Esophagus squamous epithelium (tissue), 5 donors: ENCODE measurements around the gene TRIM40. TPM values are rescaled to one million over a fixed set of nuclear protein-coding genes. Genes with fewer than 3 reads are reported as not detected.
"Not testable (repeated sequence)": the region's sequence is repeated elsewhere in the genome, so short reads cannot be mapped to it uniquely, and the experiment has no call there.

ENCODE experiments used
- DNase-seq: peaks from one replicate; lab custom pipeline; 2025; lab: John Stamatoyannopoulos, UW
- H3K27ac ChIP-seq, 4 donors: fragments of 200-600 bp; sonication (generic); one replicate each; pipeline ENCODE4 v1.5.1; 2016 to 2019; ENCODE audit warnings: mild to moderate bottlenecking in 1 of 4
- H3K27me3 ChIP-seq, 4 donors: fragments of 200-600 bp; sonication (generic); 1 replicate in 3 of 4; 2 replicates in 1 of 4; pipeline versions ENCODE4 v1.5.1 to v1.6.0; 2017 to 2021; ENCODE audit warnings: antibody characterized with exemption in 1 of 4
- H3K36me3 ChIP-seq, 3 donors: fragments of 200-600 bp; sonication (generic); one replicate each; pipeline ENCODE4 v1.5.1; 2016 to 2019
- H3K4me1 ChIP-seq, 3 donors: fragments of 200-600 bp; sonication (generic); one replicate each; pipeline ENCODE4 v1.5.1; 2017 to 2019
- H3K4me3 ChIP-seq, 4 donors: fragments of 200-600 bp; sonication (generic); 1 replicate in 3 of 4; 2 replicates in 1 of 4; pipeline ENCODE4 v1.5.1; 2016 to 2019; ENCODE audit warnings: mild to moderate bottlenecking in 2 of 4, moderate library complexity in 1 of 4
- H3K9me3 ChIP-seq, 3 donors: fragments of 200-600 bp; sonication (generic); one replicate each; pipeline ENCODE4 v1.5.1; 2016 to 2019
- POLR2A ChIP-seq, 4 donors: fragments of 450-650 bp; IDR thresholded peaks; one replicate each; pipeline ENCODE4 v1.6.1; 2017; ENCODE audit warnings: antibody characterized with exemption in 4 of 4, mild to moderate bottlenecking in 4 of 4, moderate library complexity in 3 of 4
- WGBS, 2 donors: methylation state at CpG; one replicate each; pipeline ENCODE4 v1.1.5; 2018; 5-methylcytosine and 5-hydroxymethylcytosine counted together
- intact Hi-C: fragments of 100-400 bp; cut with DNase I; formaldehyde crosslinking; loops from one replicate; pipeline ENCODE4 v1.15.0; 2022
- total RNA-seq, 4 donors: library from RNA; depleted of rRNA; stranded (reverse); fragments of >200 nt; gene quantifications; one replicate each; pipeline ENCODE4 v1.1.0, GENCODE V29; 2016
- TF ChIP-seq, protein P1 (sequence below), 6 experiments: fragments of 450-650 bp in 4 of 6; fragments of 200-600 bp in 2 of 6; sonication (generic) in 2 of 6; IDR thresholded peaks; one replicate each; pipeline ENCODE4 v1.5.1; 2016 to 2019; ENCODE audit warnings: antibody characterized with exemption in 6 of 6, mild to moderate bottlenecking in 4 of 6, moderate library complexity in 4 of 6
- donor health status: DM: yes; HTN: yes; CAD: no.

Gene TRIM40
- total RNA-seq, 4 donors from 2014 or later, result not detected

- TF ChIP-seq, protein P1, sequence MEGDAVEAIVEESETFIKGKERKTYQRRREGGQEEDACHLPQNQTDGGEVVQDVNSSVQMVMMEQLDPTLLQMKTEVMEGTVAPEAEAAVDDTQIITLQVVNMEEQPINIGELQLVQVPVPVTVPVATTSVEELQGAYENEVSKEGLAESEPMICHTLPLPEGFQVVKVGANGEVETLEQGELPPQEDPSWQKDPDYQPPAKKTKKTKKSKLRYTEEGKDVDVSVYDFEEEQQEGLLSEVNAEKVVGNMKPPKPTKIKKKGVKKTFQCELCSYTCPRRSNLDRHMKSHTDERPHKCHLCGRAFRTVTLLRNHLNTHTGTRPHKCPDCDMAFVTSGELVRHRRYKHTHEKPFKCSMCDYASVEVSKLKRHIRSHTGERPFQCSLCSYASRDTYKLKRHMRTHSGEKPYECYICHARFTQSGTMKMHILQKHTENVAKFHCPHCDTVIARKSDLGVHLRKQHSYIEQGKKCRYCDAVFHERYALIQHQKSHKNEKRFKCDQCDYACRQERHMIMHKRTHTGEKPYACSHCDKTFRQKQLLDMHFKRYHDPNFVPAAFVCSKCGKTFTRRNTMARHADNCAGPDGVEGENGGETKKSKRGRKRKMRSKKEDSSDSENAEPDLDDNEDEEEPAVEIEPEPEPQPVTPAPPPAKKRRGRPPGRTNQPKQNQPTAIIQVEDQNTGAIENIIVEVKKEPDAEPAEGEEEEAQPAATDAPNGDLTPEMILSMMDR (IDR thresholded peaks at IDR 0.05), result no peak
- no peak for TF ChIP-seq POLR2A (IDR thresholded peaks at IDR 0.05)
- H3K27me3 ChIP-seq, result peaks cover 0 to 81% (median 3%) of the 10 kb centered on the region in 4 donors
- 42 to 54% methylated on average over 1 of the region's 1 CpG for WGBS, 2 donors
Measured at GRCh38 chr6:30113841-30114240, 22.1 kb upstream of the TRIM40 start.

GRCh38 chr6:30116724-30117123 is 19.2 kb upstream of the TRIM40 start:
- intact Hi-C loops, result no loop called here
- WGBS, 2 donors, result 64 to 75% methylated on average over 5 to 6 of the region's 6 CpGs
- Histone ChIP-seq H3K36me3 (no peaks in the 10 kb centered on the region), H3K4me3 (no peak overlapping the region), H3K27me3 (peaks cover 0 to 61% (median 0%) of the 10 kb centered on the region in 4 donors), H3K9me3 (no peaks in the 10 kb centered on the region), H3K27ac (no peak overlapping the region), H3K4me1 (no peaks in the 10 kb centered on the region)
- no peak for TF ChIP-seq POLR2A (IDR thresholded peaks at IDR 0.05)
- TF ChIP-seq, protein P1 (IDR thresholded peaks at IDR 0.05), result no peak
- DNase-seq, result no peak

More at GRCh38 chr6:30113841-30114240, 22.1 kb upstream of the TRIM40 start:
- H3K27ac ChIP-seq, result no peak overlapping the region
- no peaks in the 10 kb centered on the region for H3K36me3 ChIP-seq
- intact Hi-C loops, result no loop called here
- no peak overlapping the region for H3K4me3 ChIP-seq
- no peaks in the 10 kb centered on the region for H3K4me1 ChIP-seq
- no peaks in the 10 kb centered on the region for H3K9me3 ChIP-seq
- no peak for DNase-seq

DNA sequence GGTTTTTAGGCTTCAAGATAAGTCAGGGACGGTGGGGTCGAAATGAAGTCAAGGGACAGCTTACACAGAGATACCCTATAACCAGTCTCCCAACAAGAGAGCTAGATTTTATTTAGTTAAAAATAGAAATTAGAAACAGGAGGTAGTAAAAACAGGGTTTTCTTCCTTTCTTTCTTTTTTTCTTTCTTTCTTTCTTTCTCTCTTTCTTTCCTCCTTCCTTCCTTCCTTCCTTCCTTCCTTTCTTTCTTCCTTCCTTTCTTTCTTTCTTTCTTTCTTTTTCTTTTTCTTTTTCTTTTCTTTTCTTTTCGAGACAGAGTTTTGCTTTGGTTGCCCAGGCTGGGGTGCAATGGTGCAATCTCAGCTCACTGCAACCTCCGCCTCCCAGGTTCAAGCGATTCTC is 17.2 kb upstream of the TRIM40 start:
- H3K4me1 ChIP-seq, H3K4me3 ChIP-seq, intact Hi-C loops, DNase-seq, H3K27ac ChIP-seq, H3K9me3 ChIP-seq, H3K36me3 ChIP-seq: not testable (repeated sequence)
- peaks cover 0 to 46% (median 0%) of the 10 kb centered on the region in 4 donors for H3K27me3 ChIP-seq
- WGBS, 2 donors, result 83 to 97% methylated on average over 3 to 5 of the region's 5 CpGs

DNA sequence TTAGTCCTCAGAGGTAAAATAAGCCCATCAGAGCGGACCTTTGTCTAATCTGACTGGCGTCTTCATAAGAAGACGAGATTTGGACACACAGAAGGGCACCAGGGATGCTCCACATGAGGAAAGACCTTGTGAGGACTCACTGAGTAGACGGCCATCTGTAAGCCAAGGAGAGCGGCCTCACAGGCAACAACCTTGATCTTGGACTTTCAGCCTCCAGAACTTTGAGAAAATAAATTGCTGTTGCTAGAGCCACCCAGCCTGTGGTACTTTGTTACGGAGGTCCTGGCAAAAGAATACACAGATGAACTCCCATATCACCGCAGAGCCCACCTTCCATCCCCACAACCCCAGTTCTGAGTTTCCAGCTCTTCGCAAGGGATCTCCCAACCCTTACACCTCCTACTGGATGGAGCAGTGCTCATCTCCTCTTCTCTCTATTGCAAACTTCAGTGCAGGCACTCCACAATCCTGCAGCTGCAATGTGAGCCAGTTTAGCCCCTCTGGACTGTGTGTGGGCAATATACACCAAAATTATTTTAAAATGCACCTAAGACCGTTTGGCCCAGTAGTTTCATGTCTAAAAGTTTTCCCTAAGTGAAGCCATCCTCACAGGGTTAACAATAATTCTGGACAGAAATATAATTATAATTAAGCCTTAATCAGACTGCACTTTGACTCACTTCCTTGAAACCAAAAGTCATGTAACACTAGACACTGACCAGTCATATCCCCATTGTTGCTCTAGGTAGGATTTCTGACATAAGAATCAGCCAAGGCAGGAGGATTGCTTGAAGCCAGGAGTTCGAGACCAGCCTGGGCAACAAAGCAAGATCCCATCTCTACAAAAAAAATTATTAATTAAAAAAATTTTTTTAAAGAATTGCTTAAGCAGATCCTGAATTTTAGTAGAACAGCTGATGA is 14.2 kb upstream of the TRIM40 start:
- no peaks in the 10 kb centered on the region for H3K36me3 ChIP-seq
- no peak for TF ChIP-seq POLR2A (IDR thresholded peaks at IDR 0.05)
- TF ChIP-seq, protein P1 (IDR thresholded peaks at IDR 0.05), result no peak
- peaks cover 0 to 4% (median 0%) of the 10 kb centered on the region in 3 donors for H3K4me1 ChIP-seq
- H3K27me3 ChIP-seq, result peaks cover 0 to 34% (median 0%) of the 10 kb centered on the region in 4 donors
- 68 to 75% methylated on average over 10 of the region's 10 CpGs for WGBS, 2 donors
- H3K4me3 ChIP-seq, result no peak overlapping the region
- no peak overlapping the region for H3K27ac ChIP-seq
- no peak for DNase-seq
- intact Hi-C loops, result no loop called here
- no peaks in the 10 kb centered on the region for H3K9me3 ChIP-seq

DNA sequence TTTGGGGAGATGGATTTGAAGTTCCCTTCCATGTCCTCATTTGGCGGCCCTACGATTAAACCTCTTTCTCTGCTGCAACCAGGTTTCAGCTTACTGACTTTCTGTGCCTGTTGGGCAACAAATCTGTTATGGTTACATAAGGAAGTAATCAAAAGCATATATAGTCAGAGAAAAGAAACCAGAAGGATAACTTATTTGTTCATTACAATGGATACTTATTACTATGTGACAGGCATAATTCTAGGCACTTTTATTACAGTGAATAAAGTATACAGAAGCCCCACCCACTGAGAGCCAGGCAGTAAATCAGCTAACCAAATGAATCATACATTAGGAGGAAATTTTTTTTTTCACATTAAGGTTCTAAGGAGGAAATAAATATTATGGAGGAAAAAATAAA is 13.4 kb upstream of the TRIM40 start:
- DNase-seq, result no peak
- no peak for TF ChIP-seq POLR2A (IDR thresholded peaks at IDR 0.05)
- TF ChIP-seq, protein P1 (IDR thresholded peaks at IDR 0.05), result no peak
- no peak overlapping the region for H3K27ac ChIP-seq
- WGBS, 2 donors, result 33 to 49% methylated on average over 2 of the region's 2 CpGs
- H3K36me3 ChIP-seq, result no peaks in the 10 kb centered on the region
- peaks cover 0 to 10% (median 2%) of the 10 kb centered on the region in 3 donors for H3K4me1 ChIP-seq
- H3K4me3 ChIP-seq, result no peak overlapping the region
- H3K9me3 ChIP-seq, result no peaks in the 10 kb centered on the region
- intact Hi-C loops, result no loop called here
- peaks cover 0 to 36% (median 0%) of the 10 kb centered on the region in 4 donors for H3K27me3 ChIP-seq
